ACC112 (cell line): Measurements from ENCODE around the gene GLTPD2.

Experiments used
- H2AFZ ChIP-seq: fragments of 200-600 bp; sonication (generic); one replicate; pipeline ENCODE4 v1.6.0; 2017; ENCODE audit warnings: antibody characterized with exemption, low read length; ENCODE audit not compliant: unreplicated experiment
- H3K27ac ChIP-seq: fragments of 200-600 bp; sonication (generic); 2 replicates; pipeline ENCODE4 v1.5.1; 2014; ENCODE audit warnings: low read depth, mild to moderate bottlenecking, antibody characterized with exemption, low read length, moderate library complexity
- H3K27me3 ChIP-seq: fragments of 200-600 bp; sonication (generic); 2 replicates; pipeline ENCODE4 v1.6.1; 2014; ENCODE audit warnings: mild to moderate bottlenecking, antibody characterized with exemption, low read length, moderate library complexity, mixed read lengths; ENCODE audit not compliant: insufficient read depth
- H3K36me3 ChIP-seq: fragments of 200-600 bp; sonication (generic); 2 replicates; pipeline ENCODE4 v1.6.1; 2016; ENCODE audit warnings: mild to moderate bottlenecking, antibody characterized with exemption, low read length, moderate library complexity, mixed read lengths; ENCODE audit not compliant: insufficient read depth
- H3K4me1 ChIP-seq: fragments of 200-600 bp; sonication (generic); one replicate; pipeline ENCODE4 v1.6.1; 2016; ENCODE audit warnings: low read length, mixed read lengths; ENCODE audit not compliant: insufficient read depth, unreplicated experiment, control insufficient read depth
- H3K4me3 ChIP-seq: fragments of 200-600 bp; sonication (generic); 2 replicates; pipeline ENCODE4 v1.5.1; 2014; ENCODE audit warnings: mild to moderate bottlenecking, low read depth, low read length
- H3K79me2 ChIP-seq: fragments of 200-600 bp; sonication (generic); one replicate; pipeline ENCODE4 v1.6.0; 2016; ENCODE audit warnings: low read length; ENCODE audit not compliant: control insufficient read depth, unreplicated experiment, insufficient read depth

GLTPD2 gene

GRCh38 chr17:4788159-4788806 lies 481 bp upstream of the GLTPD2 start:
- H3K79me2 ChIP-seq: peaks cover 7% of the 10 kb centered on the region
- peak overlapping the region; percentile 98 for H3K4me3 ChIP-seq
- peaks cover 11% of the 10 kb centered on the region for H3K27me3 ChIP-seq
- no peaks in the 10 kb centered on the region for H3K36me3 ChIP-seq
- peak overlapping the region; percentile 78 for H3K27ac ChIP-seq
- H2AFZ ChIP-seq: no peak overlapping the region
- peaks cover 36% of the 10 kb centered on the region for H3K4me1 ChIP-seq

- Histone ChIP-seq H2AFZ (peak overlapping the region; percentile 39), H3K4me3 (peak overlapping the region; percentile 98), H3K36me3 (no peaks in the 10 kb centered on the region), H3K4me1 (peaks cover 36% of the 10 kb centered on the region), H3K27me3 (peaks cover 7% of the 10 kb centered on the region), H3K27ac (peak overlapping the region; percentile 85), H3K79me2 (peaks cover 7% of the 10 kb centered on the region)
These were observed 862 bp downstream of the GLTPD2 start for GRCh38 chr17:4789701-4789950.

DNA sequence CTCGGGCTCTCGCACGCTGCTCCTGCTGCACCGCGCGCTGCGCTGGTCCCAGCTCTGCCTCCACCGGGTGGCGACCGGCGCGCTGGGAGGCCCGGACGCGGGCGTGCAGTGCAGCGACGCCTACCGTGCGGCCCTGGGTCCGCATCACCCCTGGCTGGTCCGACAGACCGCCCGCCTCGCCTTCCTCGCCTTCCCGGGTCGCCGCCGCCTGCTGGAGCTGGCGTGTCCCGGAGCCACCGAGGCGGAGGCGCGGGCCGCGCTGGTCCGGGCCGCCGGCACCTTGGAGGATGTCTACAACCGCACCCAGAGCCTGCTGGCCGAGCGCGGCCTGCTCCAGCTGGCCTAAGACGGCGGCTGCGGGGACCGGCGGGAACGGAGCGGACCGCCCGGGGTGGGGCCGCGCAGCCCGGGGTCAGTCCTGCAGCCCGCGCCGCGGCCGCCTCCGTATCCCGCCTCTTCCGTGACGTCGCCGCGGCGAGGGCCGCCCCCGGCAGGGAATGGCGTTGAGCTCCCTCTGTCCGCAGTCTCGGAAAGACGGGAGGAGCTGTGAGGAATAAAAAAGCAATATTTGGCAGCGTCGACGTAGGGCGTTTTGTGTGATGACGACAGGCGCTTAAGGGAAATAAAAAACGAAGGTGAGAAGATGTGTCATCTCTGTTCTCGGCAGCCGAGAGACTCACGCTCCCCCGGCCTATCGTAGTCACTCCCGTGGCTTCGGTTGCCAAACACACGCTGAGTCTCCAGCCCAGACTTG lies 1.4 kb downstream of the GLTPD2 start:
- H3K27me3 ChIP-seq: peaks cover 7% of the 10 kb centered on the region; the same call in 1 of the 2 replicates

GRCh38 chr17:4790705-4791088 lies 1.9 kb downstream of the GLTPD2 start:
- H3K27me3 ChIP-seq: peaks cover 1% of the 10 kb centered on the region; the same call in 1 of the 2 replicates
- peak overlapping the region; percentile 88 for H2AFZ ChIP-seq
- peak overlapping the region; percentile 85; the same call in 1 of the 2 replicates for H3K27ac ChIP-seq
- H3K36me3 ChIP-seq: no peaks in the 10 kb centered on the region
- H3K79me2 ChIP-seq: peaks cover 7% of the 10 kb centered on the region
- peaks cover 33% of the 10 kb centered on the region for H3K4me1 ChIP-seq
- peak overlapping the region; percentile 98 for H3K4me3 ChIP-seq

More for the DNA sequence above, 1.4 kb downstream of the GLTPD2 start:
- H3K79me2 ChIP-seq: peaks cover 7% of the 10 kb centered on the region
- H3K36me3 ChIP-seq: no peaks in the 10 kb centered on the region
- H2AFZ ChIP-seq: peak overlapping the region; percentile 88
- H3K4me1 ChIP-seq: peaks cover 36% of the 10 kb centered on the region
- H3K4me3 ChIP-seq: peak overlapping the region; percentile 98
- H3K27ac ChIP-seq: peak overlapping the region; percentile 85

GRCh38 chr17:4795168-4795567 lies 6.4 kb downstream of the GLTPD2 start:
- Histone ChIP-seq H2AFZ (peak overlapping the region; percentile 97), H3K27ac (no peak overlapping the region), H3K79me2 (peaks cover 17% of the 10 kb centered on the region), H3K4me3 (no peak overlapping the region), H3K27me3 (no peaks in the 10 kb centered on the region), H3K36me3 (no peaks in the 10 kb centered on the region), H3K4me1 (peaks cover 9% of the 10 kb centered on the region)

- H3K27ac ChIP-seq: peak overlapping the region; percentile 77
- peaks cover 17% of the 10 kb centered on the region for H3K79me2 ChIP-seq
- peaks cover 6% of the 10 kb centered on the region for H3K4me1 ChIP-seq
- no peaks in the 10 kb centered on the region for H3K36me3 ChIP-seq
- H3K27me3 ChIP-seq: no peaks in the 10 kb centered on the region
- peak overlapping the region; percentile 100 for H3K4me3 ChIP-seq
- H2AFZ ChIP-seq: peak overlapping the region; percentile 88
These were observed 7.8 kb downstream of the GLTPD2 start for GRCh38 chr17:4796552-4796920.

- Histone ChIP-seq H3K4me3 (no peak overlapping the region), H3K36me3 (no peaks in the 10 kb centered on the region), H2AFZ (no peak overlapping the region), H3K79me2 (peaks cover 17% of the 10 kb centered on the region), H3K27ac (no peak overlapping the region), H3K27me3 (no peaks in the 10 kb centered on the region), H3K4me1 (peaks cover 6% of the 10 kb centered on the region)
These were observed 11.9 kb downstream of the GLTPD2 start for GRCh38 chr17:4800462-4801196.

GRCh38 chr17:4802228-4802627 lies 13.5 kb downstream of the GLTPD2 start, which contains the start of gene C17orf114:
C17orf114 (minus strand) TSS chr17:4802328.
- H2AFZ ChIP-seq: no peak within 1 kb of the TSS

GRCh38 chr17:4806456-4806776 lies 17.7 kb downstream of the GLTPD2 start:
- Histone ChIP-seq H3K27ac (no peak overlapping the region), H3K4me1 (peaks cover 3% of the 10 kb centered on the region), H3K36me3 (no peaks in the 10 kb centered on the region), H3K4me3 (peak overlapping the region; percentile 90), H3K79me2 (no peaks in the 10 kb centered on the region), H2AFZ (peak overlapping the region; percentile 79), H3K27me3 (no peaks in the 10 kb centered on the region)

More at GRCh38 chr17:4802228-4802627, 13.5 kb downstream of the GLTPD2 start, which contains the start of gene C17orf114:
- Histone ChIP-seq H3K27me3 (no peaks in the 10 kb centered on the region), H3K4me1 (no peaks in the 10 kb centered on the region), H3K27ac (no peak within 1 kb of the TSS), H3K4me3 (no peak within 1 kb of the TSS), H3K36me3 (no peaks in the 10 kb centered on the region), H3K79me2 (peaks cover 4% of the 10 kb centered on the region)

DNA sequence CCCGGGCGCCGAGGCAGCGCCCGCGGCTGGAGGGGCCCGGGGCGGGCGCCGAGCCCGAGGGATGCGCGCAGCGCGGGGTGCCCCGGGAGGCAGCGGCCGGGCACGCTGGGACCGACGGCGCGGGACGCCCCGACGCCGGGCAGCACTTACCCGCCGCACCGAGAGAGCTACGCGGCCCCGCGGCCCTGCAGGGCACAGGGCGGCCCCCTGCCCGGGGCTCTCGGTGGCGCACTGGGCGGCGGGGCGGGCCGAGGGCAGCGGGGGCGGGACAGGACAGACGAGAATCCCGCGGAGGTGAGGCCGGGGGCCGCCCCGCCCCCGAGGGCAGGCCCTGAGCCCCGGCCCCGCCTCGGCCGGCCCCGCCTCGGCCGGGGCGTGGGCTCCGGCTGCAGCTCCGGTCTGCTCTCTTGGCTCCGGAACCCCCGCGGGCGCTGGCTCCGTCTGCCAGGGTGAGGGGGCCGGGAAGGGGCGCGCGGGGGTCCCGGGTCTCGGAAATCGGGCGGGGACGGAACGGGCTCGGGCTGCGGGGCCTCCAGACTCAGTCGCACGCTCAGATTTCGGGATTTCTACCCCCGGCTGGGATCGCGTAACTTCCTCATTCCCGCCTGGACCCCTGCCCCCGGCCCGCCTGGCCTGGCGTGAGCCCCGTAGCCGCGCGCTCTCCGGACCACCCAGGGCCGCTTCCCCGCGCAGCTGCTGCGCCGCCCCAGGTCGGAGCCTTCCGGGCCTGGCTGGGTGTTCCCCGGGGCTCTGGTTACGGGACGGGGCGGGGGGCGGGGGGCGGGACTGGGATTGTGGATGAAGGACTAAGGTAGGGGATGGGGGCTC lies 18.2 kb downstream of the GLTPD2 start, which contains the start of gene PLD2:
TSS of gene PLD2 (plus strand) at position 376 of the 828 bp plus-strand sequence. CDS start 621 bp downstream, outside the sequence.
- H3K27me3 ChIP-seq: no peaks in the 10 kb centered on the region
- no peaks in the 10 kb centered on the region for H3K79me2 ChIP-seq
- peak within 1 kb of the TSS; percentile 79 for H2AFZ ChIP-seq
- H3K36me3 ChIP-seq: no peaks in the 10 kb centered on the region
- peaks cover 3% of the 10 kb centered on the region for H3K4me1 ChIP-seq
- H3K27ac ChIP-seq: no peak within 1 kb of the TSS
- peak within 1 kb of the TSS; percentile 90 for H3K4me3 ChIP-seq
